ENCODE measurements around the gene ANAPC16.

- no peak for TF ChIP-seq EZH2 (IDR thresholded peaks at IDR 0.05; ENCODE audit: borderline replicate concordance, insufficient read depth, low read length, poor library complexity, severe bottlenecking)
- TF ChIP-seq SMC3 (conservative IDR thresholded peaks at IDR 0.05; ENCODE audit: poor library complexity): no peak
- no peak for TF ChIP-seq CTCF (IDR thresholded peaks at IDR 0.05; ENCODE audit: poor library complexity, severe bottlenecking)
- TF ChIP-seq, protein P1, sequence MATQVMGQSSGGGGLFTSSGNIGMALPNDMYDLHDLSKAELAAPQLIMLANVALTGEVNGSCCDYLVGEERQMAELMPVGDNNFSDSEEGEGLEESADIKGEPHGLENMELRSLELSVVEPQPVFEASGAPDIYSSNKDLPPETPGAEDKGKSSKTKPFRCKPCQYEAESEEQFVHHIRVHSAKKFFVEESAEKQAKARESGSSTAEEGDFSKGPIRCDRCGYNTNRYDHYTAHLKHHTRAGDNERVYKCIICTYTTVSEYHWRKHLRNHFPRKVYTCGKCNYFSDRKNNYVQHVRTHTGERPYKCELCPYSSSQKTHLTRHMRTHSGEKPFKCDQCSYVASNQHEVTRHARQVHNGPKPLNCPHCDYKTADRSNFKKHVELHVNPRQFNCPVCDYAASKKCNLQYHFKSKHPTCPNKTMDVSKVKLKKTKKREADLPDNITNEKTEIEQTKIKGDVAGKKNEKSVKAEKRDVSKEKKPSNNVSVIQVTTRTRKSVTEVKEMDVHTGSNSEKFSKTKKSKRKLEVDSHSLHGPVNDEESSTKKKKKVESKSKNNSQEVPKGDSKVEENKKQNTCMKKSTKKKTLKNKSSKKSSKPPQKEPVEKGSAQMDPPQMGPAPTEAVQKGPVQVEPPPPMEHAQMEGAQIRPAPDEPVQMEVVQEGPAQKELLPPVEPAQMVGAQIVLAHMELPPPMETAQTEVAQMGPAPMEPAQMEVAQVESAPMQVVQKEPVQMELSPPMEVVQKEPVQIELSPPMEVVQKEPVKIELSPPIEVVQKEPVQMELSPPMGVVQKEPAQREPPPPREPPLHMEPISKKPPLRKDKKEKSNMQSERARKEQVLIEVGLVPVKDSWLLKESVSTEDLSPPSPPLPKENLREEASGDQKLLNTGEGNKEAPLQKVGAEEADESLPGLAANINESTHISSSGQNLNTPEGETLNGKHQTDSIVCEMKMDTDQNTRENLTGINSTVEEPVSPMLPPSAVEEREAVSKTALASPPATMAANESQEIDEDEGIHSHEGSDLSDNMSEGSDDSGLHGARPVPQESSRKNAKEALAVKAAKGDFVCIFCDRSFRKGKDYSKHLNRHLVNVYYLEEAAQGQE (IDR thresholded peaks at IDR 0.05; ENCODE audit: borderline replicate concordance): no peak
Measured at GRCh38 chr10:72201293-72201692, 14.5 kb upstream of the ANAPC16 start.
